HG03571 (cell line): ENCODE data around the gene ZNF334.

ENCODE experiments used
- ATAC-seq: cut with Tn5 transposase; IDR thresholded peaks from one replicate; pipeline ENCODE4 v1.9.1; 2021; ENCODE audit not compliant: unreplicated experiment

ZNF334 gene

DNA sequence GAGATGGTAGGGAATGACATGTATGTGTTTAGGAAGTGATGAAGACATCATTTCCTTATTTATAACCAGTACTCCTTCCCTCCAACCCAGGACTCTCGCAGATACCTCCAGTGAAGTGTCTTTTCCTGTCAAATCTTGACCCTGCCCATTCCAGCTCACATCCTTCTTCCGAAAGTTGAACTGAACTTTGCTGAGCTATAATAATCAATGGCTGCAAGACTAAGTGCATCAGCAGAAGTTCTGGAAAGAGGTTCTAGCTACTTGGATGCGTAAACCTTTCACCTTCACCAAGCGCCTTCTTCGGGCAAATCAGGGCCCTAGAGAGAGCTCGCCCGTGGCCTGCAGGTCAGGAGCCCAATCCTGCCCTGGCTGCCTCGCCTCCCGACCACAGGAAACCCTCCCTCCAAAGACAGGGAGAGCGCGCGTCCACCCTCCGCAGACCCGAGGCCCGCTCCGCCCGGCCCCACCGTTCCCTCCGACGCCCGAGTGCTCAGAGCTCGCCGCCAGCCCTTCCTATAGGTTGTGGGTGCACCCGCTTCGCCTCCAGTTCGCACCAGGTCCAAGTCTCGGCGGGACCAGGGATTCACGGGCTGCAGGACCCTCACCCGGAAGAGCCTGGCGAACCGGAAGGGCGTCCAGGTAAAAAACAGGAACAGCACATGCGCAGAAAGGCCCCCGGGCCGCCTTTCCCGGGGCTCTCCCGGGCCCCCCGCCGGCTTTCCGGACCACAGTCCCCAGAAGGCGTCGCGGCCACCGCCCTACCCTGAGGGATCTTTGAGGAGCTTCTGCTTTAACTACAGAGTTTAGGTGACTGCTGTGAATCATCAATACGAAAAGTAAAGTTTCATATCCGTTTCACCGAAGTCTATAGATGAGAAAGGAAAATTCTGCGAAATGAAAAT is at the start of gene ZNF334:
ZNF334 (minus strand) TSS at position 617 of the 902 bp plus-strand sequence. CDS start 1,457 bp downstream, outside the sequence.
- no peak for ATAC-seq

DNA sequence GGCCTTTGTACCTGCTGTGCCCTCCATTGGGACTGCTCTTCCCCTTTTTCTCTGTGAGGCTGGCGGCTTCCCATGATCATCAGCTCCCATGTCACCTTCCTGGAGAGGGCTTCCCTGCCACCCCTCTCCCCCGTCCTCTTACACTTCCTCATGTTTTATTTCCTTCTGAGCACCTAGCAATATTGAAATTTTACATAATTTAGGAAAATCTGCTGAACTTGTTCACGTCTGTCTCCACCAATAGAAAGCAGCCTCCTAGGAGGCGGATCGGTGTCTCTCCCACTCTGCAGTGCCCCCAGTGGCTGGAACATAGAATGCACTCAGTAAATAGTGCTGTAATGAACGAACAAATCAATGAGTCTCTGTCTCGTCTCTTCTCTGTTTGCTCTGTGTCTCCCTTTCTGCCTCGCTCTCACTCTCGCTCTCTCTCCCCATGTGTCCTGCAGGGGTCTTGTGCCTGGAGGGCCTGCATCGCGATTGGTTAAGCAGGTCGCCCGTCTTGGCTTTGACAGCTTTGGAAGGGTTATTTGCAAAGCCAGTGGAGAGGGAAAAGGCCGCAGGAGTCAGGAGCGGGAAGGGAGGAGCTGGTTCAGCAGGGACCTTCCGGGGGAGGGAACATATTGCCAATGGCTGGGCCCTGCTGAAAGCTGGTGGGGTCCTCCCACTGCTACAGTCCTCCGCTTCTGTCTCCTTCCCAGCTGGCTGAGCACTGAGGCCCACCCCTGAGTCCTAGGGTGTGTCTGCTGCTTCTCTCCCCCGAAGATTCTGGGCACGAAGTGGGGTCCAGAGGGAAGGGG is 49.2 kb upstream of the ZNF334 start:
- peak; percentile 57 for ATAC-seq

DNA sequence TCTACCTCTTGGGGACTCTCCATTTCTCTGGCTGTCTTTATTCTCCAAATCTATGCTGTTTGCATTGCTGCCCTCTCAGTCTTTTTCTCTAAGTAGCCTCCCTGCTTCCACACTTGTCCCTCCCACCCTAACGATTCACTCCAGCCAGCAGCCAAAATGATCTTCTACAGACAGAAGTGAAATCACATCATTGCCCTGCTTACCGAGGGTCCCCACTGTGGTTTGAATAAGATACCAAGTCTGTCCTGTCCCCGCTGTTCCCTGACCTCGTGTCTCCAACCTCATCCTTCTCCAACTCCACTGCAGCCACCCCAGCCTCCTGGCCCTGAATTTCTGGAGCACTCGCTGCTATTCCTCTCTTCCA is 48.6 kb upstream of the ZNF334 start:
- ATAC-seq = peak; percentile 12

DNA sequence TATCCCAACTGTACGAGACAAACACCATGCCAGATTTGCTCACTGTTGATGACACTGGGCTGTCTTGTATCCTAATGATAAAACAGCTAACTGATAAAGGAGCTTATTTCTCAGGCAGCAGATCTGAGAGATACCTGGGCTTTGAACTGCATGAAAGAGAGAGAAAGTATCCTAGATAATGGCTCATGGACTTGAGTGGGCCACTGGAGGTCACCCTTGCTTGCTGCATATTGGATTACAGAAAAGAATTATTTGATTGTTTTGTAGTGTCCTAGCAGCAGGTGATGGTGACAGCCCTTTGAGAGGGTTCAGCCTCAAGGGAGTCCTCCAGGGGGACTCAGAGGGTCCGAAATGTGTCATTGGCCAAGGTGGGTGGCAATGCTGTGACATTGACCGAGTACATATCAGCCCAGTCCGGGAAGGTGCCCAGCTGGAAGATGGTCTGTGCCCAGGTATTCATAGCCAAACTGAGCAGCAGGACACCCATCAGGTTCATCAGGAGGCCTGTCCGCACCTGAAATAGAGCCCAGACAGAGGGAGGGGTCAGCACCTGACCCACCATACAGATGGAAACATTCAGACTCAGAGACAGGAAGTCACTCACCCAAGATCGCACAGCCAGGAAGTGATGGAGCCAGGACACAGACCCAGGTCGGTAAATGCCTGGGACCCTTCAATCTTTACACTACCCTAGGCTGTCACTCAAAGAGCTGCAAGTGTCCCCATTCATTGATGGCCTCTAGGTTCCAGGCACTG is 46.5 kb upstream of the ZNF334 start:
- no peak for ATAC-seq

DNA sequence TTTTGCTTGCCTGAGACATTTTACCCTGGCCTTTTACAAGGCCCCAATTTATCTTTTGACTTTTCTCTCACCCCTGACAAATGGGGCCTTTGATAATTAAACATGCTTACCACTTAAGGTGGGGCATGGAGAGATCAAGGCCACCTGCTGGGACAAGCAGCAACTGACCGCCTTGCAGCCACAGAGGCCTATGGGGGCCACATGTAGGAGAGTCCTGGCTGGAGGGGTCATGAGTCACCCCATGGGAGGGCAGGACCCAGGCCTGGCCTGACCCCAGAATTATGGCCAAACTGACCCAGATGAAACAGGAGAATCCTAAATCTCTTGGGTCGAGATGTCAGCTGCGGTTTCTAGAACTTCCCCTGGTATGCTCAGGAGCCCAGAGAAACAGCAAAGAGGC is 45.6 kb upstream of the ZNF334 start:
- ATAC-seq = no peak

DNA sequence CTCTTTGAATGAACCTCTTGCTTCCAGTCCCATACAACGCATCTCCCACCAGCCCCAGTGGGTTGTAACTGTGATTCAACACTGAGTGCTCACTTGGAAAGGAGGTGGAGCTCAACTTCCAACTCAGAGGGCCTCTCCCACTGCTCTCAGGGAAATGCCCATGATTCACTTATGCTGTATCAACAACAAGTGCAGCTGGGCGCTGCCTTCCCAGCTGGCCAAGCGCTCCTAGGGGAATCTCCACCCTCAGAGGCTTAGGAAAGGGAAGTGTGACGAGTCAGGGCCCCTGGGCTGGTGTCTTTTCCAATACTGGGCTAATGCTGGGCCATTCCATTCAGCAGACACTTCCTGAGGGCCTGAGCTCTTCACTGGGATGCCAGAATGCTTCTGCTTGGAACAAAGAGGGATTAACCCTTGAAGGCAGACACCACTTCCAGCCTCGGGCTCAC is 45.2 kb upstream of the ZNF334 start:
- ATAC-seq = no peak

DNA sequence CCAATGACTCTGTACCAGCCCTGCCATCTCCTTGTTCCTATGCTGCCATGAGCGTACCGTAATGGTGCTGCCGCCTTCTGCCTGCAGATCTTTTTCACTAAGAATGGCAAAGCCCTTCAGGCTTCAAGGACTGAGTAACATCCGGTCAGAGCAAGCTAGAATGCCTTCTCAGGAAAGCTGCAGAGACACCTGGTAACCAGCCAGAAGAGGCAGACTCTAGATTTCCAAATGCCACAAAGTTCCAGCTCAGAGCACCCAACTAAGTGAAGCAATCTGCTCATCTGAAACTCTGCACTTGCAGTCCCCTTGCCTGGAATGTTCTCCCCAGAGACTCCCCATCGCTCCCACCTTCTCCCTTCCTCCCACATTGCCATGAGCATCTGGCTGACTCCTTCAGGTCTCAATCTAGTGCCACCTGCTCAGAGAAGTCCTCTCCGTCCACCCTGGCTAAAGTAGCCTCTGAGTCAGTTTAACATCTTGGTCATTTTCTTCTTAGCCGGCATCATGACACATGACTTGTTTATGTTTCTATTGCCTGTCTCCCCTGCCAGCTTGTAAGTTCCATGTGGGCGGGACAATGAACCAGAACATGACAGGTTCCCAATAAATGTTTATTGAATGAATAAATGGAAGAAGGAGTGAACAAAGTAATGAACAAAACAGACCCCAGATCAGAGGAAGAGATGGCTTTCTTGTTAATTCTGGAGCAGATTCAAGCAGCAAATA is 44.0 kb upstream of the ZNF334 start:
- no peak for ATAC-seq

DNA sequence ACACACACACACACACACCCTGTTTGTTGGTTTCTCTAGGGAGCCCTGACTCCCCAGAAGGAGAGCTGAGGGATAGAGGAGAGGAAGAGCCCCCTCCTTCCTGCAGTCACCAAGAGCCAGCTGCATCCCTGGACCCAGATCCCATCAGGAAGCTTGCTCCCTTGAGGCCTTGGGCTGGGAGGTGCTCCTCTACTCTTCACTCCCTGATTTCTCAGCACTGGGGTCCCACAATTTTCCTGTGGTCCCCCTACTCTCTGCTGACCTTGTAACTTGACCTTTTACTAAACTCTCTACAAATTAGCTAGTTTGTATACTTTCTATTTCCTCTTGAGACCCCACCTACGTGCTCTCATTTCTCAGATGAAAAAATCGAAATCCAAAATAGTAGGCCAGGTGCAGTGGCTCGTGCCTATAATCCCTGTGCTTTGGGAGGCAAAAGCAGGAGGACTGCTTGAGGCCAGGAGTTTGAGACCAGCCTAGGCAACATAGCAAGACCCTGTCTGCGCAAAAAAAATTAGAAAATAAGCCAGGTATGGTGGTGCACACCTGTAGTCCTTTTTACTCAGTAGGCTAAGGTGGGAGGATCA is 42.1 kb upstream of the ZNF334 start:
- ATAC-seq = no peak

DNA sequence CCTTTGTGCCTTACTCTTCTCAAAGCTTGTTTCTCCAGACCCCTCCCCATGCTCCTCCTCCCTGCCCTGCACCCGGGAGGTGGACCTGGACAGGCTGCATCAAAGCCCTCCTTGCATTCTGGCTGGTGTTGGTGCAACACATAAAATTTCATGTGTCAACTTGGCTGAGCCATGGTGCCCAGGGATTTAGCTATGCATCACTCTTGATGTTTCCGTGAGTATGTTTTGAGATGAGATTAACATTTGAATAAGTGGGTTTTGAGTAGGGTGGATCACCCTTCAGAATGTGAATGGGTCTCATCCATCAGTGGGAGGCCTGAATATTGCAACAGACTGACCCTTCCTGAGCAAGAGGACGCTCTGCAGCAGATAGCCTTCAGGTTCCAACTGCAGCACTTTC is 41.5 kb upstream of the ZNF334 start:
- ATAC-seq = no peak

DNA sequence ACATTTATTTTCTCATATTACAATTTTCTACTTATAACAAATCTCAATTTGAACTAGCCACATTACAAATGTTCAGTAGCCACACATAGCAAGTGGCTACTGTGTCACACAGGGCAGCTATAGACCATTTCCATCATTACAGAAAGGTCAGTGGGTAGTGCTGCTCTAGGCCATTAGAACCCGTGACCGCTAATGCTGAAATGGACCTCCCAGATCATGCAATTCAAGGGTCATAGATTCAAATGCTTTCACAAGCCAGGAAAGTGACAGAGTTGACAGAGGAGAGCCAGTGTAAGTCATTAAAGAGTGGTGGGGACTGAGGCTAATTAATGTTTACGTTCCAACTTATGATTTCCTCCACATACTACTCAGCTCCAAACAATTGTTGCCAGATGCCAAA is 40.6 kb upstream of the ZNF334 start:
- no peak for ATAC-seq

DNA sequence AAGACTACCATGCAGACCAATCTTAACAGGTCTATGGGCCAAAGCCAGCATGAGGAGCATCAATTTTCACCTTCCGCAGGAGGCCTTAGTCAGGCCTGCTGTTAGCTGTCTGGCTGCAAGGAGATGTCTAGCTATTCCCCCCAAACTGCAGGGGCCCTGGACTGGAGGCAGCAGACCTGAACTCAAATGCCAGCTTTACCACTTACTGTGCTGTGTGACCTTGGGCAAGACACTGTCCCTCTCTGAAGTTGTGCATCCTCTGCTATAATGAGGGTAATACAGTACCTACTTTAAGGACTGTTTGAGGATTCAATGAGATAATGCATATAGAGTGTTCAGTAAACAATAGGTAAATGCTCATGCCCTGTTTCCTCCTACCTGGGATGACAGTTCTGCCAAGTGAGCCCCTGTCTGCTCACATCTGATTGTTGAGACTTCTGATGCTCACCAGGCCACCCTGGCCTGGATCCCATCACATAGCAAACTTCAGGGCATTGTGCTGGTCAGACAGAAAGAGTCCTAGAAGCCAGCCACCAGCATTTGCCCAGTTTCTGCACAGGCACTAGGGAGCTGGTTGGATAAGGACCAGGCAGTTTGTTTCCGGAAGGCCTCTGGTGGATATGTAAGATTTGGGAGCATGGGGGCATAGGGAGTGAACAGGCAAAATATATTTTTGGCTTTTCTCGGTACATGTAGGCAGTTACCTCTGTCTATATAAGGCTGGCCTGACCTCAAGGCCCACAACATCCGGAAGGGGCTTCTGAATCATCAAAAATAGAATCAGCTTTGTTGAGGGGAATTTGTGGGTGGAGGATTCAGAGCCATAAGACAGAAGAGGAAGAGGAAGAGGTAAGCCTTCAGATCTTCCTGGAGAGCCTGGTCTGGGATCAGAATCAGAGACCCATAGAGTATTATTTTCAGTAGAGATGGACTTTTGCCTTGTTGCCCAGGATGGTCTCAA is 39.4 kb upstream of the ZNF334 start:
- ATAC-seq = peak; percentile 57

DNA sequence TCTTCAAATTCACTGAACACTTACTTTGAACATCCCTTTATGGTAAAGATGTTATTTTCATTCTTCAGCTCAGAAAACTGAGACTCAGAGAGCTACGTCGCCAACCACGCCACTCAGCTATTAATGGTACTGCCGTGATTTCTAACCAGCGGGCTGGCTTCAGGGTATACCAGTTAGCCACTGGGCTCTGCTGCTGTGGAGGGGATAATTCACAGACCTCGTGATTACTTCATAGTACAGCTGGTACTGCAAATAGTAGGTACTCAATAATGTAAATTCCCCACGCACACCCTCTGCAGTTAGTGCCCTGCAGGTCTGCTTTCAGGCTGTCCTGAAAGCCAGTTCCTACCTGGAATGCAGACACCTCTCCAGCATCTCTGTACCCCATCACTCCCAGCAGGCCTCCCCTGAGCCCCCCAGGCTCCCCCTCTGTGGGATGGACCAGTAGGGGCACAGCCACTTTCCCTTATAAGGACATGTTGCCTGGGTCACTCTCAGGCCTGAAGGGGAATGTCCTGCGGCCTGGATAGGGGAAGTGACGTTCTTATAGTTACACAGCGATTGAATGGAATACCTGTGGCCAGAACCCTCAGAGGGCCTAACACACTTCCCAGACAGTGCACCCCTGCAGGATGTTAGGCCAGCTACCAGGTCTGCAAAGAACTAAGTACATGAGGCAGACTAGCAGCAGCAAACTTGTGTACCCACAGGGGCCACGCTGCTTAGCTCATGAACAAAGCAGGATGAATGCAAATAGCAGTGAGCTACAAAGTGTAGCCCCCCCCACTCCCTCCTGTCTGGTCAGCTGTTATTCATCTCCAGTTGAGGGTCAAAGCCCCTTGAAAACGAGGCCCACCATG is 38.4 kb upstream of the ZNF334 start:
- no peak for ATAC-seq

DNA sequence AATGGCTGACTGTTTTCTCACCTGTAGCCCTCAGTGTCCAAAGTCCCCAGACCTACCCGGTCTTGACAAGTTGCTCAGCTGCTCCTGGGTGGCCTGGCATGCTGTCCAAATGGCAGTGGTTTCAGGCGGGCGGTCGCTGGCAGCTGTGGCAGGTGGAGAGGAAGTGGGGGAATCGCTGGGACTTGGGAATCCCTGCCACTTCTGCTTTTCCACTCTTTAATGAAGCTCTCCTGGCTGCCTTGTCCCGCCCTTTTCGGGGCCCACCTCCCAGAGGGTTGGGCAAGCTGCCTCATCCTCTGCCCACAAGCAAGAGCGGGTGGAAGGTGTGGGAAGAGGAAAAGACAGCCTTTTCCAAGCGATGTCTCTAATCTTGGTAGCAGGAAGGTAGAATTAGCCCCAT is 37.1 kb upstream of the ZNF334 start, which contains the start of gene OCSTAMP:
OCSTAMP (minus strand) TSS at position 194 of the 400 bp plus-strand sequence; CDS start at position 100, 94 bp downstream.
- no peak for ATAC-seq

DNA sequence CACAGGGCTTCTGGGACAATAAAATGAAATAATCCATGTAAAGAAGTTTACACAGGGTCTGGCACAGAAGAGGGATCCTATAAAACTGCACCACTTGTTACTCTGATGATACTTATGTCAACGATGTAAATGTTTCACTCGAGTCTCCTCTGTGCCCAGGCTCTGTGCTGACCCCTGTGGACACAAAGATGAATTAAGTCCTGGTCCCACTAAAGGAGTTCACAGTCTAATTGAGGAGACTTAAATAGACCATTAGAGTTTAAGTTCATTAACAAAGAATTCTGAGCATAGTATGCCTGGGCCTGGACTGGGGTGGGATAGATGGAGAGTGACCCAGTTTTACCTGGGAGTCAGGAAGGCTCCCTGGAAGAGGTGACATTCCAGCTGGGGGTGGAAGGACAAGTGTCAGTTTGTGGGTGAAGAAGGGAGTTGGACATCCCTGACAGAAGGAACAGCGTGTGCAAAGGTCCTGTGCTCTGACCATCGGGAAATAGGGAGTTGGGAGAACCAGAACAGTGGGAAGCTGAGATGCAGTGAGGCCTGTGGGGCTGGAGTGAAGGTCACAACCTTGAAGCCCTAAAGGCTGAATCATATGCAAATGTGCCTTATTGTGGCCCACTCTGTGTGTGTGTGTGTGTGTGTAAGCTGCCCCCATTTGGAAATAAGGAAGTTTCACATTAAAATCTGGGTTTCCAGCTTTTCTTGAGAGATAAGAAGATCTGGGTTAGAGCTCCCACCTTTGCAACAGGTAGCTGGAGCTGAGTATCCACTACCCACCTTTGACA is 36.0 kb upstream of the ZNF334 start:
- ATAC-seq = no peak

DNA sequence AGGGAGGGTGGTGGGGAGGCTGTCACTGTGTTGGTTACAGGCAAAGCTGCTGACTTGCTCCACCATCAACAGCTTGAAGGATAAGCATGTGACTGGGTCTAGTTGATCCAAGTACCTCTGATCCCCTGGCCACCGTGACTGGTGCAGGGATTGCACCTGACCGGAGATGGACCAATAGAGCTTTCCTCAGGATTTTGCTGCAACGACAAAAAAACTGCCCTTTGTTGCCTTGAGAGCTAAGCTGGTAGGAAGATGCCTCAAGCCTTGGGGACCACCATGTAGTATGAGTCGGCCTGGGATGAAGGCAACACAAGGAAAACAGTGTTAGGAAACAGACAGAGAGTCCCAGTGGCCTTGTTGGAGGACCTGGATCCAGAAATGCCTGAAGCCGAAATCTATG is 35.3 kb upstream of the ZNF334 start:
- no peak for ATAC-seq

DNA sequence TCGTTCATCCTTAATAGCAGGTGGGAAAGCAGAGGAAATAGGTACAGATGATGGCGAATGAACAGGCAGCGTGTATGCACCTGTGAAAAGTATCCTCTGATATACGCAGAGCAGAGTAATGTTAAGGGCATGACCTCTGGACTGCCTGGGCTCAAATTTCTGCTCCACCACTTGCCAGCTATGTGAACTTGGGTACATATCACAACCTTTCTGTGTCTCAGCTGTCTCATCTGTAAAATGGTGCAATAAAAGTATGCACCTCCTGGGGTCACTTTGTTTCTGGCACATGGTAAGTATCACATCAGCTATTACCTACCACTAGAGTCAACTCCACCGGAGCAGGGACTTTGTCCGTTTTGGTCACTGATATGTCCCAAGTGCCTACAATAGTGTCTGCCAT is 34.6 kb upstream of the ZNF334 start:
- ATAC-seq = no peak

DNA sequence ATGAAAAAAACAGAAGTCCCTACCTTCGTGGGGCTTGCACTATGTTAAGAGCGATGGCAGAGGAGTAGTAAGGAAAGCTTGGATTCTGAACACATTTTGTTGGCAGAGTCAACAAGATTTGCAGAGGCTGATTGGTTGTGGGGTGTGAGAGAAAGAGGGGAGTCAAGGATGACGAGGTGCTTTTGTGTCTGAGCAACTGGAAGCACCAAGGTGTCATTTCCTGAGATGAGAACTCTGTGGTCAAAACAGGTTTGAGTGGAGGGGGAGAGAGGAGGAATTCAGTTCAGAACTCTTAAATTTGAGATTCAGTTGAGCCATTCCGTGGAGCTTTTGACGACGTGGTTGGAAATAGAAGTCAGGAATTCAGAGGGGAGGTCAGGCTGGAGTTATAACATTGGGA is 33.6 kb upstream of the ZNF334 start:
- ATAC-seq = no peak
